ENCODE results near the gene PTGFR.

PTGFR gene

GRCh38 chr1:78520843-78521242, 30.1 kb downstream of the PTGFR start:
- no peak for DNase-seq (ENCODE audit: low read depth)

- no peak for DNase-seq (ENCODE audit: low read depth)
These were observed 31.4 kb downstream of the PTGFR start for GRCh38 chr1:78522136-78522535.

- DNase-seq (ENCODE audit: low read depth): no peak
These were observed 35.7 kb downstream of the PTGFR start for GRCh38 chr1:78526496-78526895.

GRCh38 chr1:78527706-78528105, 36.9 kb downstream of the PTGFR start:
- DNase-seq (ENCODE audit: low read depth): no peak

GRCh38 chr1:78533527-78533926, 42.8 kb downstream of the PTGFR start:
- no peak for DNase-seq (ENCODE audit: low read depth)

GRCh38 chr1:78535286-78535685, 44.5 kb downstream of the PTGFR start:
- no peak for DNase-seq (ENCODE audit: low read depth)

- no peak for DNase-seq (ENCODE audit: low read depth)
These were observed 45.7 kb downstream of the PTGFR start for GRCh38 chr1:78536427-78536826.

GRCh38 chr1:78540048-78540447, 49.3 kb downstream of the PTGFR start:
- DNase-seq (ENCODE audit: low read depth): no peak

- no peak for DNase-seq (ENCODE audit: low read depth)
These were observed 50.7 kb downstream of the PTGFR start for GRCh38 chr1:78541479-78541878.

GRCh38 chr1:78543941-78544643, 53.3 kb downstream of the PTGFR start:
- no peak for DNase-seq (ENCODE audit: low read depth)

GRCh38 chr1:78547081-78547480, 56.3 kb downstream of the PTGFR start:
- DNase-seq (ENCODE audit: low read depth): no peak

- no peak for DNase-seq (ENCODE audit: low read depth)
These were observed 58.6 kb downstream of the PTGFR start for GRCh38 chr1:78549331-78549730.

- no peak for DNase-seq (ENCODE audit: low read depth)
These were observed 59.1 kb downstream of the PTGFR start for GRCh38 chr1:78549891-78550290.

GRCh38 chr1:78553859-78554258, 63.1 kb downstream of the PTGFR start:
- no peak for DNase-seq (ENCODE audit: low read depth)

- DNase-seq (ENCODE audit: low read depth): no peak
These were observed 64.1 kb downstream of the PTGFR start for GRCh38 chr1:78554840-78555239.

GRCh38 chr1:78559680-78560079, 68.9 kb downstream of the PTGFR start:
- no peak for DNase-seq (ENCODE audit: low read depth)

GRCh38 chr1:78560811-78561210, 70.0 kb downstream of the PTGFR start:
- no peak for DNase-seq (ENCODE audit: low read depth)

- no peak for DNase-seq (ENCODE audit: low read depth)
These were observed 71.1 kb downstream of the PTGFR start for GRCh38 chr1:78561856-78562255.

GRCh38 chr1:78565393-78565792, 74.6 kb downstream of the PTGFR start:
- no peak for DNase-seq (ENCODE audit: low read depth)

- no peak for DNase-seq (ENCODE audit: low read depth)
These were observed 79.8 kb downstream of the PTGFR start for GRCh38 chr1:78570539-78570938.

GRCh38 chr1:78577257-78578100, 86.7 kb downstream of the PTGFR start:
- no peak for DNase-seq (ENCODE audit: low read depth)

- no peak for DNase-seq (ENCODE audit: low read depth)
These were observed 95.8 kb downstream of the PTGFR start for GRCh38 chr1:78586572-78586971.

GRCh38 chr1:78587211-78587610, 96.4 kb downstream of the PTGFR start:
- no peak for DNase-seq (ENCODE audit: low read depth)

All from T follicular helper cell (primary cell).